Retina (tissue), 1 donor: Measurements from ENCODE around the gene PERM1.
"Not testable (repeated sequence)": the region's sequence is repeated elsewhere in the genome, so short reads cannot be mapped to it uniquely, and the experiment has no call there.

Experiments
- DNase-seq: peaks from one replicate; pipeline ENCODE4 v3.0.0-alpha.2; 2016

The PERM1 gene

DNA sequence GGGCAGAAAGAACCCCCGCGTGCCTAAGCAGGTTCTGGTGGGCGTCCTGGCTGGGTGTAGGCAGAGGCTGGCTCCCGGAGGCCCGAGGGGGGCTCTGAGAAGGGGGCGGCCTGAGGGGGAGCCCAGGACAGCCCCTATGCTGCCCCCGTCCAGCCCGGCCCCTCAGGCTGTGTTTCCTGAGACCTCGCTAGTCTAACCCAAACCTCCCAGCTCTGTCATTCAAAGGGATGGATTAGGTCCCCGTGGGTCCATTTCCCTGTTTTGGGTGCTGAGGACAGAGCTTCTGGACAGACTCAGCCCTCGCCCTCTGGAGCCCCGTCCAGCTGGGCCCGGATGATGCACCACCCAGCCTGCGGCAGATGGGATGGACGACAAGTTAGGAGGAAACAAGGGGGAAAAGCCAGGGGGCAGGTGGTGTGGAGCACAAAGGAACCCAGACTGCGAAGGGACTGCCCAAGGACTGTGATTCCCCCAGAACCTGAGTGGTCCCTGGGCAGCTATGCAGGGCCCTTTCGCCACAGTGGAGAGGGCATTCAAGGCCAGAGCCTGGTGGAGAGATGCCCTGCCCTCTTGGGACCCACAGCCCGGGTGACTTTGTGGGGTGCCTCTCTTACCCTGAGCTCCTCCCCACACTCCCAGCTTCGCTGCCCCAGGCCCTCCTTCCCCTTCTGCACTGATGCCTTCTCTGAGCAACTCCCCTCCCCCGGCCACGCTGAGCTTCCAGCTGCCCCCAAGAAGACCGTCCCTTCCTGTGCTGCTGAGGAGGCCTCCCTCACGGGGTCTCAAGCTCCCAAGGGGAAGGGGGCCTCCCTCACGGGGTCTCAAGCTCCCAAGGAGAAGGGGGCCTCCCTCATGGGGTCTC lies 15.2 kb upstream of the PERM1 start:
- no peak for DNase-seq

DNA sequence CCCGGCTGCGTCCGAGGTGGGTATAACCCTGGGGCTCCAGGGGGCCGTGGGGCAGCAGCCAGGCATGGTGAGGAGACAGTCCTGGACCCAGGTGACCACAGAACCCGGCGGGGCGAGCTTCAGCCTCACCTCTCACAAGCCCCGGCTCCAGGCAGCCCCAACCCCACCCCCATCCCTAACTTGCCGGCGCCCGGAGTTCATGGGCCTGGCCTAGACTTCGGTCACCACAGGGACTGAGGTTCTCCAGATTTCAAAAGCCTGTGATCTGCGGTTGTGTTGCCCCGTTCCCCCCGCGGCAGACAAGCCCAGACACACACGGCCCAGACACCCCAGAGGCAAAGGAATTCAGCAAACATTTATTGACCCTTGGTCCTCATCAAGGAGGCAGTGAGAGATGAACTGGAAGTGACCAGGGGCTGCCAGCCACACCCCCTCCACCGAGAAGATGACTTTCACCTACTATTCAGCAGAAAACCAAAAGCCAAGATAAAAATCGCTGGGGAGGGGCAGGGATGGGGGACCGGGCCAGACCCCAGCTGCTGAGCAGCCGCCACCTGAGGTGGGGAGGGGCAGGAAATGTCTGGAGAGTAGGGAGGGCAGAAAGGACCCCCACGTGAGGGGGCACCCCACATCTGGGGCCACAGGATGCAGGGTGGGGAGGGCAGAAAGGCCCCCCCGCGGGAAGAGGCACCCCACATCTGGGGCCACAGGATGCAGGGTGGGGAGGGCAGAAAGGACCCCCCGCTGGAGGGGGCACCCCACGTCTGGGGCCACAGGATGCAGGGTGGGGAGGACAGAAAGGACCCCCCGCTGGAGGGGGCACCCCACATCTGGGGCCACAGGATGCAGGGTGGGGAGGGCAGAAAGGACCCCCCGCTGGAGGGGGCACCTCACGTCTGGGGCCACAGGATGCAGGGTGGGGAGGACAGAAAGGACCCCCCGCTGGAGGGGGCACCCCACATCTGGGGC lies 14.1 kb upstream of the PERM1 start:
- no peak for DNase-seq

DNA sequence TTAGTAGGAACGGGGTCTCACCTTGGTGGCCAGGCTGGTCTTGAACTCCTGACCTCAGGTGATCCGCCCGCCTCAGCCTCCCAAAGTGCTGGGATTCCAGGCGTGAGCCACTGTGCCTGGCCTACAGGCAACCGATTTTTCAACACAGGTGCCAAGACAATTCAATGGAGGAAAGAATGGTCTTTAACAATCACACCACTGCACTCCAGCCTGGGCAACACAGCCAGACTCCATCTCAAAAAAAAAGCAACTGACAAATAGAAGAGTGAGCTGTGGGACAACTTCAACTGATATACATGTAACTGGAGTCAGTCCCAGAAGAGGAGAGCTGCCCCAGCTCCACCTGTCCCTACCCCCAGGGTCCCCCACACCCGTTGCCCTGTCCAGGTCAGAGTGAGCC lies 12.7 kb upstream of the PERM1 start:
- not testable (repeated sequence) for DNase-seq

DNA sequence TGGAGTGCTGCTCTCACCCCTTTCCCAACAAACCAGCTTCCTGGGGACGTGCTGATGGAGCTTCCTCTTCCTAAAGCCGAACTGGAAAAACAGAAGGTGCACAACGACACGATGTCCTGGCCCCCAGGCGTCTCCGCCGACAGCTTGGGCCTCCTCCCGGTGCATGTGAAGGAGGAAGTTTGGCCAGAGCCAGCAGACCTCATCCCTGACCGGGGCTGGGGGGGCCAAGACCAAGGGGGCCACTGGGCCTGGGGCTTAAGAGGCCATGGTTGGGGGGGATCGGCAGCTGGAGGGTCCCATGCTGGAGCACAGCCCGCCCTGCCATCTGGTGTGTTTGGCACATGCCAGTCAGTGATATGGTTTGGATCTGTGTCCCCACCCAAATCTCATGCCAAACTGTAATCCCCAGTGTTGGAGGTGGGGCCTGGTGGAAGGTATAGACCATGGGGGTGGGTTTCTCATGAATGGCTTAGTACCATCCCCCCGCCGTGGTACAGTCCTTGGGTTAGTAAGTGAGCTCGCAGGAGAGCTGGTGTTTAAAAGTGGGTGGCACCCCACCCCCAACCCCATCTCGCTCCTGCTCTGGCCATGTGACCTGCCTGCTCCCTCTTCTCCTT lies 11.6 kb upstream of the PERM1 start:
- no peak for DNase-seq

DNA sequence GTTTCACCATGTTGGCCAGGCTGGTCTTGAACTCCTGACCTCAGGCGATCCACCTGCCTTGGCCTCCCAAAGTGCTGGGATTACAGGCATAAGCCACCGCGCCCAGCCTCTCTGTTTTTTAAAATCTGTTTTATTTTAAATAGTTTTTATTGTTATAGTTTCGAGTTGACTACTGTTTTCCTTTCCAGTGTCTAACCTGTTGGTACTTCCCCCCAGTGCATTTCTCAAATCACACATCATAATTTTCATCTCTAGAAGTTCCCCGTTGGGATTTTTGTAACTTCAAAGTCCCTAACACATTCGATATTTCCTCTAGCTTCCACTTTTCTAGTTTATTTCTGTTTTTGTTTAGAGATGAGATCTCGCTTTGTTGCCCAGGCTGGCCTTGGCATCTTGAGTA lies 10.5 kb upstream of the PERM1 start:
- no peak for DNase-seq

DNA sequence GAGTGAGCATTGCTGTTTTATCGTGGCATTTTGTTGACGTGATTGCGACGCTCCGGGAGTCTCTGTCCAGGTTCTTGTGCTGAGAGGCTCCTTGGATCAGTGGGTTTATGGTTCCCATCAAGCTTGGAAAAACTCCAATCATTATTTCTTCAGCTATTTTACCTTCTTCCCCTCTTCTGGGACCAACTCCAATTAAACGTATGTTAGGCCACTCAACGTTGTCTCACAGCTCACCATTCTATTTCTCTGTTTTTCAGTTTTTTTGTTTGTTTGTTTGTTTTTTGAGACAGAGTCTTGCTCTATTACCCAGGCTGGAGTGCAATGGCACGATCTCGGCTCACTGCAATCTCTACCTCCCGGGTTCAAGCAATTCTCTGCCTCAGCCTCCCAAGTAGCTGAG lies 10.0 kb upstream of the PERM1 start:
- no peak for DNase-seq

DNA sequence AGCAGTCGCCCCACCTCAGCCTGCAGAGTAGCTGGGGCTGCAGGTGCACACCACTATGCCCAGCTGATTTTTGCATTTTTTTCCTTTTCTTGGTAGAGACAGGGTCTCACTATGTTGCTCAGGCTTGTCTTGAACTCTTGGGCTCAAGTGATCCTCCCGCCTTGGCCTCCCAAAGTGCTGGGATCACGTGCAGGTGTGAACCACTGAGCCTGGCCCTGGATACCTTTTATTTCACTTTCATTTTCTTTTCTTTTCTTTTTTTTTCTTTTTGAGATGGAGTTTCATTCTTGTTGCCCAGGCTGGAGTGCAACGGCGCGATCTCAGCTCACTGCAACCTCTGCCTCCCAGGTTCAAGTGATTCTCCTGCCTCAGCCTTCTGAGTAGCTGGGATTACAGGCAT lies 9.4 kb upstream of the PERM1 start:
- DNase-seq = not testable (repeated sequence)

DNA sequence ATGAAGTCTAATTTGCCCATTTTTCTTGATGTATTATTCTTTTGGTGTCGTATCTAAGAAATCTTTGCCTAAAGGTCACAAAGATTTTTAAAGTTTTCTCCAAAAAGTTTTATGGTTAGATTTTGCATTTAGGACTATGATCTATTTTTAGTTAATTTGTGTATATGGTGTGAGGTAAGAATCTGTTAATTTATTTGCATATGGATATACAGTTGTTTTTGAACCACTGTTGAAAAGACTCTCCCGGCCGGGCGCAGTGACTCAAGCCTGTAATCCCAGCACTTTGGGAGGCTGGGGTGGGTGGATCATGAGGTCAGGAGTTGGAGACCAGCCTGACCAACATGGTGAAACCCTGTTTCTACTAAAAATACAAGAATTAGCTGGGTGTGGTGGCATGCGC lies 6.2 kb upstream of the PERM1 start:
- DNase-seq = not testable (repeated sequence)

DNA sequence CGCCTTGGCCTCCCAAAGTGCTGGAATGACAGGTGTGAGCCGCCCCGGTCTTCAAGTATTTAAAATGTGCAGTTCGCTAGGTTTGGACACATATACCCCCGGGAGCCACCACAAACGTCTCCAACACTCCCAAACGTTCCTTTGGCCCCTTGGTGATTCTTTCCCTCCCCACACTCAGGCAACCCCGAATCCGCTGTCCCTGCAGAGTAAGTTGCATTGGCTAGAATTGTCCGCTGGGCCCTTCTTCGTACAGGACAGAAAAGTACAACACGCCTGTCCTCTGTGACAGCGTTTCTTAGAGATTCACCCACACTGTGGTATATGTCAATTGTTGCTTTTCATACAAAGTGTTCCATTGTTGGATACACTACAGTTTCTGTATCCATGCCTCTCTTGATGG lies 3.2 kb upstream of the PERM1 start:
- DNase-seq = no peak

DNA sequence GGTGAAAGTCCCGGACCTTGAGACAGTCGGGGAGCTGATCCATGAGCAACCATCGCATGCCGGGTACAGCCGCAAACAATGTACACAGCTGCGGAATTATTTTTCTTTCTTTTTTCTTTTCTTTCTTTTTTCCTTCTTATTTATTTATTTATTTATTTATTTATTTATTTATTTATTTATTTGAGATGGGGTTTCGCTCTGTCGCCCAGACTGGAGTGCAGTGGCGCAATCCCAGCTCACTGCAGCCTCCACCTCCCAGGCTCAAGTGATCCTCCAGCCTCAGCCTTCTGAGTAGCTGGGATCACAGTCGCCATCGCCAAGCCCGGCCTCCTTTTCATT lies 2.6 kb upstream of the PERM1 start:
- DNase-seq = no peak

DNA sequence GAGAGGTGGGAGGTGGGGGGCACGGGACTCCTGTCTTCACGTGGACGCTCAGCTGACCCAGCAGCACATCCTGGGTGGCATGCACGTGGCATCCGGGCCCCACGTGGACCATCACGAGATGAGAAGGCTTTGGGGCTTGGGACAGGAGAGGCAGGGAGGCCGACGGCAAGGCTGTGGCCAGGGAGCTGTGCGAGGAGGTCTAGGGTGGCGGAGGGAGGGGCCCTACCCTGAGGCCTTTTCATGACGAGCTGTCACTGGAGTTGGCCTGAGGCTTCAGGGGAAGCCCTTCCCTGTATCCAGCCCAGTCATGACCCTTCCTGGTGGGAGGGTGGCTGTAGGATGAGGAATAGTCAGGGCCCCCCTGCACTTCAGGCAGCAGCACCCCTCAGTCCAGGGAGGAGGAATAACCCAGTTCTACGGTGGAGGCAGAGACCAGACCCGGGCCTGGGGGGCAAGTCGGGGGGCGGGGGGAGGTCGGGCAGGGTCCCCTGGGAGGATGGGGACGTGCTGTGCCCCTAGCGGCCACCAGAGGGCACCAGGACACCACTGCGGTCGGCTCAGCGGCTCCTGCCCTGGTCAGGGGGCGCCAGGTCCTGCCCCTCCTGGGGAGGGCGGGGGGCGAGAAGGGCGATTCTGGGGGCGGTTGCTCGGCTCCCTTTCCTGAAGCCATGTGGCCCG lies 2.0 kb upstream of the PERM1 start:
- DNase-seq = no peak

DNA sequence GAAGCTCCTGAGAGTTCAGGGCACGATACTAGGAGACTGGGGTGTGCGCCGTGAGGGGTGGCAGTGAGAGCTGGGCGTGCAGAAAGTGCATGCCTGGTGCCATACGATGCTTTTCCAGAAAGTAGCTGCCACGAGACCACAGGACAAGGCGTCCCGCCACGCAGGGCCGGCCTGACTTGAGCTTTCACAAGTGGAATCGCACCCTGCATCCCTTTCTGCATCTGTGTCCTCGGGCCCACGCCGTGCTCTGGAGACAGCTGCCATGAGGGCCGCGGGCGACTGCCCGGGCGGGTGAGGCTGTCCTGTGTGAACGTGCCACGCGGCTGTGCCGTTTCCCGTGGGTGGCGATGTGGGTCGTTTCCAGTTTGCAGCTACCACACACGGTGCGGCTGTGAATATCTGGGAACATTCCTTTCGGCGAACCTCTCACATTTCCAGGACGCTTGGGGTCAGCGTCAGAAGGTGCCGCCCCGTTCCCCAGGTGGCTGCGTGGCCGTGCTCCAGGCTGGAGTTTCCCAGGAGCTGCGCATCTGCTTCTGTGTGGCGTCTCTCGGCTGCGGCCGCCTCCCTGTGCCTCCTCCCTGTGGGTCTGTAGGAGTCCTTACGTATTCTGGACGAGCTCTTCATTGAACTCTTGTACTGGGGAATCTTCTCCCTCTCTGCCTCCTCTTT lies 1.0 kb upstream of the PERM1 start:
- DNase-seq = no peak

DNA sequence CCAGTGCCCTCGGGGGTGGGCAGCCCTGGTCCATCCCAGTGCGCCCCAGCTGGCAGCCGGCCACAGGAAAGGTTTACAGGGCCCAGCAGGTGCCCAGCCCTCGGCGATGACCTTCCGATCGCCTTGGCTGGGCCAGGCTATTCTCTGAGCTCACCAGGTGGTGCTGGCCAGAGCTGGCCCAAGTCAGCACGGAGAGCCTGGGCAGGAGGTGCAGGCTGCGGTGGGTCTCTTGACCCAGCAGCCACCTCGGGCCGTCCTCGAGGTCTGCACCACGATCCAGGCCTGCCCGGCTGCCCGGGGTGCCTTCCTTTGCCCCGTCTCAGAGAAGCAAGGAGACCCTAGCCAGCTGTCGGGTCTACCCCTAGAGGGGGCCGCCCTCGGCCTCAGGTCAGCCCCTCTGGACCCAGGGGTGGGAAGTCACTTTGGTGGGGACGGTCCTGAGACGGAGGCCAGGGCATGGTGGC lies 370 bp downstream of the PERM1 start:
- DNase-seq = no peak

DNA sequence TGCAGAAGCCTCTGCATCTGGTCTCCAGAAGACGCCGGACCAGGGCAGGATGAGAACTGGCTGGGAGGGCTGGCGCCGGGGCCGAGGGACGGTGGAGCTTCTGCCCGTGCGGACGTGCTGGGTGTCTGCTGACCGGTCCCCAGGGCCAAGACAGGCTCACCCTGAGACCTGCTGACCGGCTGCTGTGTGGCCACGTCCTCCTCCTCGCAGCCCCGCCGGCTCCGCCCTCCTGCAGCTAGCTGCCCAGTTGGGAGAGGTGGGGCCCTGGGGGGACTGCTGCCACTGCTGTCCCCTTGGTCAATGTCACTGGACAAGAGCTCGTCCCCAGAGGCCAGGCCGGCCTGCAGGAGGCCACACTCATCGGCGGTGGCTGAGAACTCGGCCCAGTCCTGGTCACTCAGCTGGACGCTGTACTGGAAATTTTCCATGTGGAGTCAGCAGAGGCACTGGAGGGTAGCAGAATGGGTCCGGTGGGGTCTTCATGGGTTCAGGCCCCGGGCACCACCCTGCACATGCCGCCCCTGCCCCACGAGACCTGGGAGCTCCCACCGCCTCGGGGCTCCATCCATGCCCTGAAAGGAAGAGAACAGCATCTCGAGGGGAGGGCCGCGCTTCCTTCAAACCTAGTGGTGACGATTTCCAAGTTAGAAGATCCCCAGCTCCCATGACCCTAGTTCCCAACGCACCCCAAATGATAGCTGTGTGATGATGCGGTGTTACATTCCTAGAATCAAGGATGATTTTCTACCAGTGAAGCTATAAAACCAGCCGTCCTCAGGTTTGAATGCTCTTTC lies 1.1 kb downstream of the PERM1 start:
- DNase-seq = no peak

DNA sequence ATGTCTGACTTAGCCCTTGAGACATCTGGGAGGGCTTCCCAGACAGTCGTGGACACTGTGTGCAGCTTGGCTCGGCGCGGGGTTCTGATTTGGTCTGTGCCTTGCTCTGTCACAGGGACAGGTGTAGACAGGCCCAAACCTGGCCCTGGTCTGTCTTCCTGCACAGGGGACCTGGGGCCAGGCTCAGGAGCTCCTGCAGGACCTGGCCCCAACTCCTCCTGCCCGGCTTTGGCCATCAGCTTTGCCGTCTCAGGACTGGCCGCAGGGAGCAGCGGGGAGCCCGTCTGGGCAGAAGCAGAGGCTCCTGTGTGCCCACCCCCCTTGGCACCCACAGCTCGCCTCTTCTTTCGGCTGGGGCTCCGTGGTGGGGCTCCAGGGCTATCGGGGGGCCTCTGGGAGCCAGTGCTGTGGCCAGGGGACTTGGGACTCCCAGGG lies 1.7 kb downstream of the PERM1 start:
- no peak for DNase-seq

DNA sequence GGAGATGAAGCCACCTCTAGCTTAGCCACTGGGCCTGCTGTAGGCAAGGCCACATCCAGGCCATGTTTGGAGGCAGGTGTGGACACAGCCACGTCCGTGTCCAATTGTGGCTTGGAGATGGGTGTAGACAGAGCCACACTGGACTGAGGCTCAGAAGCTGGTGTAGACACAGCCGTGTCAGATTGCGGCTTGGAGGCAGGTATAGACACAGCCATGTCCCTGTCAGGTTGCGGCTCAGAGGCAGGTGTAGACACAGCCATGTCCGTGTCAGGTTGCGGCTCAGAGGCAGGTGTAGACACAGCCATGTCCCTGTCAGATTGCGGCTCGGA lies 2.2 kb downstream of the PERM1 start:
- no peak for DNase-seq

DNA sequence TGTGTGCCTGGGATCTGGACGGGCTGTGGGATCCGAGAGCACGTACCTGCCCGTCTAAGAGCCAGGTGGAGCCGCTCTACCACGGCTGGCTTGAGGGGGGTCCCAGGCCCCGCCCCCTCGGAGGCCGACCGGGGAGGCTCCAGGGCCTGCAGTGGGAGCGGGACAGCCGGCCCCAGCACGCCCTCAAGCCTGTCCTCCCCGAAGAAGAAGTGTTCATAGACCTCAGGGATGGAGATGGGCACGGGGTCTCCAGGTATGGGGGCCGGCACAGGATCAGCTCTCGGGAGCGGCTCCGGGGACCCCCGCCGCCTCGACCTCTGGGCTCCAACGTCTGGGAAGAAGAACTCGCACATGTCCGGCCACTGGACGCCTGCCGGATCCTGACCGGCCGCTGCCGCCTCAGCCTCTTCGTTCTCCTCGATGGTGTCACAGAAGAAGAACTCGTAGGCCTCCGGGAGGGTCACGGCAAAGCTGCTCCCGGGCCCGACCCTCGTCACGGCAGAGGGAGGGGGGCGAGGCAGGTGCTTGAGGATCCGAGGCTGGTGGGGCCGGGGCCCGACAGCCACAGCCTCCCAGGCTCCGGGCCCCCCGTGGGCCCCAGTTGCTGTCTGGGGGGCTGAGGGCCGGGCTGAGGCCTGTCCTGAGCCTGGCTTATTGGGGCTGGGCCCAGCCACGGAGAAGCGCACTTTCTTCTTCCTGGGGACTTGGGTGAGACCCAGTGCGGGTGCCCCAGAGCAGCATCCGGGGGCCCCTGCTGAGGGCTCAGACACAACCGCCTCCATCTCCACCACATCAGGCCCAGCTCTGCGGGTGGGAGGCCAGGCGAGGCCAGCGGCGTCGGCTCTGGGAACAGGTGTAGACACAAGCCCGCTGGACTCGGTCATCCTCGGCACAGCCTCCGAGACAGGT lies 2.8 kb downstream of the PERM1 start:
- no peak for DNase-seq

DNA sequence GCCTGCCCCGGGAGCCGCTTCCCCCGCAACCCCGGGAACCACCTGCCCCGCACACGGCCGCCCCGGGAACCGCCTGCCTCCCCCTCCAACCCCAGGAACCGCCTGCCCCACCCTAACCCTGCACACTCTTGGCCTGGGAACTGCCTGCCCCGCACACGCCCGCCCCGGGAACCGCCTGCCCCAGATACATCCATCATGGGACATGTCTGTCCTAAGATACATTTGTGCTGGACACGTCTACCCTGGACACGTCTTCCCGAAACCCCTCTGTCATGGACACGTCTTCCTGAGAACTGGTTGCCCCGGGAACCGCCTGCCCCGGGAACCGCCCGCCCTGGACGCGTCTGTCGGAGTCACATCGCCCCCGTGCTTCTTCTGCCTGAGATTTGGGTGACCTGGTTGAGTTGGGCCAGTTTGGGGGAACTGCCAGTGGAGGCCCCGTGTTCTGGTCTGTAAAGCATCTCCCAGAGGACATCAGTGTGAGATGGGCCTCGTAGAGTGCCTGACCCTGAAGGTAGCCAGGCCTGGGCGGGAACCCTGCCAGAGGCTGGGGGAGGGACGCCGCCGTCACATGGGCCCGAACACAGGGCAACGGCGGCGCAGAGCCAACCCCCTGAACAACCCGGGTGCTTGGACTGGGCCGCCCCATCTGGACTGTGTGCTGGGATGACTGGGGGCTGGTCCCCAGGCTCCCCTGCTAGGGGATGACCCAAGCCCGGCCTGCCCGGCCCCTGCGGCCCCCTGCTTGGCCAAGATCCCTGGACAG lies 3.6 kb downstream of the PERM1 start:
- no peak for DNase-seq

DNA sequence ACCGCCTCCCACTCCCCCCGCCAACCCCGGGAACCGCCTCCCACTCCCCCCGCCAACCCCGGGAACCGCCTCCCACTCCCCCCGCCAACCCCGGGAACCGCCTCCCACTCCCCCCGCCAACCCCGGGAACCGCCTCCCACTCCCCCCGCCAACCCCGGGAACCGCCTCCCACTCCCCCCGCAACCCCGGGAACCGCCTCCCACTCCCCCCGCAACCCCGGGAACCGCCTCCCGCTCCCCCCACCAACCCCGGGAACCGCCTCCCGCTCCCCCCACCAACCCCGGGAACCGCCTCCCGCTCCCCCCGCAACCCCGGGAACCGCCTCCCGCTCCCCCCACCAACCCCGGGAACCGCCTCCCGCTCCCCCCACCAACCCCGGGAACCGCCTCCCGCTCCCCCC lies 5.1 kb downstream of the PERM1 start:
- not testable (repeated sequence) for DNase-seq
